IPS DF 6.9 (cell line): Measurements from ENCODE around the gene GABRD.

Source experiments
- DNase-seq: peaks from one replicate; pipeline ENCODE4 v3.0.0-alpha.2; 2013; ENCODE audit warnings: low read depth, low spot score
- H3K27ac ChIP-seq: one replicate; pipeline ENCODE4 v1.5.1; 2013; ENCODE audit warnings: low read length, control low read depth
- H3K27me3 ChIP-seq: 2 replicates; pipeline ENCODE4 v1.6.1; 2013; ENCODE audit warnings: mild to moderate bottlenecking, low read length; ENCODE audit not compliant: control insufficient read depth, insufficient read depth
- H3K36me3 ChIP-seq: 2 replicates; pipeline ENCODE4 v1.6.1; 2013; ENCODE audit warnings: low read length; ENCODE audit not compliant: control insufficient read depth, insufficient read depth
- H3K4me1 ChIP-seq: 2 replicates; pipeline ENCODE4 v1.6.1; 2013; ENCODE audit warnings: low read length; ENCODE audit not compliant: control insufficient read depth, insufficient read depth
- H3K4me3 ChIP-seq: 2 replicates; pipeline ENCODE4 v1.5.1; 2013; ENCODE audit warnings: mild to moderate bottlenecking, low read length
- H3K9me3 ChIP-seq: 2 replicates; pipeline ENCODE4 v1.6.1; 2013; ENCODE audit warnings: low read length, inconsistent platforms; ENCODE audit not compliant: control insufficient read depth, insufficient read depth
- WGBS: extraction: QIAGEN DNeasy Blood & Tissue Kit; methylation state at CpG from one replicate; pipeline ENCODE4 v1.1.7; 2013; ENCODE audit warnings: mixed read lengths, missing lambda C conversion rate; ENCODE audit not compliant: insufficient read length, insufficient coverage; 5-methylcytosine and 5-hydroxymethylcytosine counted together

Gene GABRD

GRCh38 chr1:2027961-2028583 lies 8.9 kb downstream of the GABRD start:
- WGBS, result no CpG with 5 or more reads among the region's 46 CpGs
- H3K4me1 ChIP-seq, result no peaks in the 10 kb centered on the region
- no peaks in the 10 kb centered on the region for H3K36me3 ChIP-seq
- H3K4me3 ChIP-seq, result no peak overlapping the region
- H3K27ac ChIP-seq, result no peak overlapping the region
- no peak for DNase-seq
- H3K9me3 ChIP-seq, result no peaks in the 10 kb centered on the region
- no peaks in the 10 kb centered on the region for H3K27me3 ChIP-seq

GRCh38 chr1:2028870-2029560 lies 9.9 kb downstream of the GABRD start:
- no peaks in the 10 kb centered on the region for H3K27me3 ChIP-seq

GRCh38 chr1:2029561-2029960 lies 10.4 kb downstream of the GABRD start:
- no CpG with 5 or more reads among the region's 15 CpGs for WGBS

More at GRCh38 chr1:2028870-2029560, 9.9 kb downstream of the GABRD start:
- Histone ChIP-seq H3K4me1 (no peaks in the 10 kb centered on the region), H3K27ac (no peak overlapping the region), H3K9me3 (no peaks in the 10 kb centered on the region), H3K4me3 (no peak overlapping the region), H3K36me3 (no peaks in the 10 kb centered on the region)
- no peak for DNase-seq
- no CpG with 5 or more reads among the region's 26 CpGs for WGBS

GRCh38 chr1:2030076-2030871 lies 11.1 kb downstream of the GABRD start:
- Histone ChIP-seq H3K27ac (no peak overlapping the region), H3K36me3 (no peaks in the 10 kb centered on the region), H3K27me3 (no peaks in the 10 kb centered on the region), H3K9me3 (no peaks in the 10 kb centered on the region), H3K4me3 (no peak overlapping the region), H3K4me1 (no peaks in the 10 kb centered on the region)
- no CpG with 5 or more reads among the region's 42 CpGs for WGBS
- no peak for DNase-seq

More at GRCh38 chr1:2029561-2029960, 10.4 kb downstream of the GABRD start:
- no peak for DNase-seq
- no peak overlapping the region for H3K4me3 ChIP-seq
- H3K27ac ChIP-seq, result no peak overlapping the region
- H3K4me1 ChIP-seq, result no peaks in the 10 kb centered on the region
- no peaks in the 10 kb centered on the region for H3K27me3 ChIP-seq
- no peaks in the 10 kb centered on the region for H3K36me3 ChIP-seq
- no peaks in the 10 kb centered on the region for H3K9me3 ChIP-seq

- H3K27ac ChIP-seq, result no peak overlapping the region
- no peak for DNase-seq
- no peaks in the 10 kb centered on the region for H3K27me3 ChIP-seq
- no peaks in the 10 kb centered on the region for H3K9me3 ChIP-seq
- H3K4me3 ChIP-seq, result no peak overlapping the region
- no CpG with 5 or more reads among the region's 33 CpGs for WGBS
- H3K4me1 ChIP-seq, result no peaks in the 10 kb centered on the region
- no peaks in the 10 kb centered on the region for H3K36me3 ChIP-seq
Observed at GRCh38 chr1:2031546-2032540, 12.7 kb downstream of the GABRD start.

- WGBS, result no CpG with 5 or more reads among the region's 14 CpGs
- H3K4me1 ChIP-seq, result no peaks in the 10 kb centered on the region
- no peak overlapping the region for H3K4me3 ChIP-seq
- no peak for DNase-seq
- H3K9me3 ChIP-seq, result no peaks in the 10 kb centered on the region
- H3K27me3 ChIP-seq, result no peaks in the 10 kb centered on the region
- no peaks in the 10 kb centered on the region for H3K36me3 ChIP-seq
- H3K27ac ChIP-seq, result no peak overlapping the region
Observed at GRCh38 chr1:2032737-2033136, 13.6 kb downstream of the GABRD start.

- WGBS, result no CpG with 5 or more reads among the region's 13 CpGs
- no peak overlapping the region for H3K4me3 ChIP-seq
- no peaks in the 10 kb centered on the region for H3K36me3 ChIP-seq
- H3K27me3 ChIP-seq, result no peaks in the 10 kb centered on the region
- no peak for DNase-seq
- no peaks in the 10 kb centered on the region for H3K9me3 ChIP-seq
- H3K27ac ChIP-seq, result no peak overlapping the region
- no peaks in the 10 kb centered on the region for H3K4me1 ChIP-seq
Observed at GRCh38 chr1:2033165-2033564, 14.0 kb downstream of the GABRD start.

- no peaks in the 10 kb centered on the region for H3K4me1 ChIP-seq
- DNase-seq, result no peak
- no peaks in the 10 kb centered on the region for H3K27me3 ChIP-seq
- H3K4me3 ChIP-seq, result no peak overlapping the region
- no peaks in the 10 kb centered on the region for H3K9me3 ChIP-seq
- WGBS, result no CpG with 5 or more reads among the region's 15 CpGs
- H3K36me3 ChIP-seq, result no peaks in the 10 kb centered on the region
- no peak overlapping the region for H3K27ac ChIP-seq
Observed at GRCh38 chr1:2036287-2036686, 17.1 kb downstream of the GABRD start.

- WGBS, result no CpG with 5 or more reads among the region's 18 CpGs
- no peaks in the 10 kb centered on the region for H3K27me3 ChIP-seq
- H3K4me3 ChIP-seq, result no peak overlapping the region
- H3K27ac ChIP-seq, result no peak overlapping the region
- no peaks in the 10 kb centered on the region for H3K4me1 ChIP-seq
- H3K36me3 ChIP-seq, result no peaks in the 10 kb centered on the region
- H3K9me3 ChIP-seq, result no peaks in the 10 kb centered on the region
- DNase-seq, result no peak
Observed at GRCh38 chr1:2037314-2037979, 18.3 kb downstream of the GABRD start.
